Measurements from ENCODE around the gene ACAT2. TPM values are rescaled to one million over a fixed set of nuclear protein-coding genes. Genes with fewer than 3 reads are reported as not detected.
A peak's percentile ranks its signal among the peaks of the same experiment; 100 is the strongest.

ACAT2 gene
- total and polyA plus RNA-seq, 12 donors = 3.4 to 15.3 (median 5.8) TPM

DNA sequence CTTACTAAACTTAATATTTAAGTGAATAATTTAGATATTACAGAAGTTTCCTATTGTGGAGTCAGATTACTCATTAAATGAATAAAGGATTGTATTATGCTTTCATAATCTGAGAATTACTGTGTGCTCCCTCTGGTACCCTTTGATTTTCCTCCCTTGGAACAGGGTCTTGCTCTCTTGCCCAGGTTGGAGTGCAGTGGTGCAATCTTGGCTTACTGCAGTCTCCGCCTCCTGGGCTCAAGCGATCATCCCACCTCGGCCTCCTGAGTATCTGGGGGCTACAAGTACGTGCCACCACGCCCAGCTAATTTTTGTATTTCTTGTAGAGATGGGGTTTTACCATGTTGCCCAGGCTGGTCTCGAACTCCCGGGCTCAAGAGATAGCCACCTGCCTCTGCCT, 24.9 kb upstream of the ACAT2 start:
- TF ChIP-seq, protein P1, sequence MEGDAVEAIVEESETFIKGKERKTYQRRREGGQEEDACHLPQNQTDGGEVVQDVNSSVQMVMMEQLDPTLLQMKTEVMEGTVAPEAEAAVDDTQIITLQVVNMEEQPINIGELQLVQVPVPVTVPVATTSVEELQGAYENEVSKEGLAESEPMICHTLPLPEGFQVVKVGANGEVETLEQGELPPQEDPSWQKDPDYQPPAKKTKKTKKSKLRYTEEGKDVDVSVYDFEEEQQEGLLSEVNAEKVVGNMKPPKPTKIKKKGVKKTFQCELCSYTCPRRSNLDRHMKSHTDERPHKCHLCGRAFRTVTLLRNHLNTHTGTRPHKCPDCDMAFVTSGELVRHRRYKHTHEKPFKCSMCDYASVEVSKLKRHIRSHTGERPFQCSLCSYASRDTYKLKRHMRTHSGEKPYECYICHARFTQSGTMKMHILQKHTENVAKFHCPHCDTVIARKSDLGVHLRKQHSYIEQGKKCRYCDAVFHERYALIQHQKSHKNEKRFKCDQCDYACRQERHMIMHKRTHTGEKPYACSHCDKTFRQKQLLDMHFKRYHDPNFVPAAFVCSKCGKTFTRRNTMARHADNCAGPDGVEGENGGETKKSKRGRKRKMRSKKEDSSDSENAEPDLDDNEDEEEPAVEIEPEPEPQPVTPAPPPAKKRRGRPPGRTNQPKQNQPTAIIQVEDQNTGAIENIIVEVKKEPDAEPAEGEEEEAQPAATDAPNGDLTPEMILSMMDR (IDR thresholded peaks at IDR 0.05) = no peak
- 88 to 93% methylated on average over 7 of the region's 7 CpGs for WGBS, 2 donors
- no peak for ATAC-seq
- intact Hi-C loops (cut with DNase I) = loop anchor here in 1 of 10 donors (10.0 kb wide), 1 partner anchor 48 kb away; the partner anchor contains the start of gene TCP1
- H3K4me3 ChIP-seq = no peak overlapping the region
- H3K4me1 ChIP-seq = peaks cover 0 to 77% (median 46%) of the 10 kb centered on the region in 9 donors
- no peaks in the 10 kb centered on the region for H3K27me3 ChIP-seq
- no peak overlapping the region for H3K27ac ChIP-seq
- no peaks in the 10 kb centered on the region for H3K9me3 ChIP-seq
- H3K36me3 ChIP-seq = peaks cover 0 to 65% (median 18%) of the 10 kb centered on the region in 9 donors
- no peak for DNase-seq

DNA sequence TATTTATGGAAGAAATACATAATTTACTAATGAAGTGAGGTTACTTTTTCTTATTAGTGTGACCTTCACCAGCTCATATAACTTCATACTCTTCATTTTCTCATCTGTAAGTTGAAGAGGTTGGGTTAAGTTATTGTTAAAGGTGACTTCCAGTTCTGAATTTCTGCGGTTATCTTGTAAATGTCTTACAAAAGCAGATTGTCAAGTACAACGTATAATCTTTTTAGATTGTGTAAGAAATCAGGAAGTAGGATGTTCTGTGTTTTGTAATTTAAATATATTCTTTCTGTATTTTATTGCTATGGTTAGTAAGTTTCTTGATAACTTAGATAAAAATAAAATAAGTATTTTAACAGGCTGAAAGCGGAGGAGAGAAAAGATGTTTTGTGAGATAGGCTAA, 22.5 kb upstream of the ACAT2 start:
- TF ChIP-seq, protein P1 (IDR thresholded peaks at IDR 0.05) = no peak
- H3K9me3 ChIP-seq = no peaks in the 10 kb centered on the region
- no peak for DNase-seq
- peaks cover 0 to 60% (median 30%) of the 10 kb centered on the region in 9 donors for H3K4me1 ChIP-seq
- peaks cover 0 to 84% (median 42%) of the 10 kb centered on the region in 9 donors for H3K36me3 ChIP-seq
- peak overlapping the region in 1 of 10 donors; percentile 45 for H3K27ac ChIP-seq
- H3K27me3 ChIP-seq = no peaks in the 10 kb centered on the region
- H3K4me3 ChIP-seq = no peak overlapping the region
- ATAC-seq = no peak
- whole genome bisulfite sequencing, 2 donors = 58 to 72% methylated on average over 3 of the region's 3 CpGs
- intact Hi-C loops (cut with DNase I) = loop anchor here in 1 of 10 donors (10.0 kb wide), 1 partner anchor 45 kb away; the partner anchor contains the start of gene TCP1

DNA sequence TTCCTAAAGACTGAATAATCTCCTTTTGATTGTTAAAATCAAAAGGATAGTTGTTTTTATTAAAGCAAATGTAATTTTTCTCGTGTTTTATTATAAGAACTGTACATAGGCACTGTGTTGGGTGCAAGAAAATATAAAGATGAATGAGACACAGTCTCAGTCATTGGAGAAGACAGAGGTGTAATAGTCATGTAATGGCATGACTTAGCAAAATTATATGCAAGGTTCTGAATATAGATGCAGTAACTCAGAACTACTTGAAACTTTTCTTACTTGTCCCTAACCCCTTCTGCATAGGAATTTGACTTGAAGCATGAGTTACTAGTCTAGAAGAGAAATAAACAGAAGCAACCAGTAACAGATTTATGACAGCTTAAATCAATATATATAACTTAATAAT, 19.7 kb upstream of the ACAT2 start:
- Histone ChIP-seq H3K4me1 (peaks cover 0 to 47% (median 22%) of the 10 kb centered on the region in 9 donors), H3K27ac (no peak overlapping the region), H3K4me3 (no peak overlapping the region), H3K9me3 (no peaks in the 10 kb centered on the region), H3K27me3 (no peaks in the 10 kb centered on the region), H3K36me3 (peaks cover 0 to 100% (median 66%) of the 10 kb centered on the region in 9 donors)
- TF ChIP-seq, protein P1 (IDR thresholded peaks at IDR 0.05) = no peak
- ATAC-seq (no peak), DNase-seq (no peak)
- intact Hi-C loops (cut with DNase I) = loop anchor here in 1 of 10 donors (5.0 kb wide), 1 partner anchor 45 kb away; the partner anchor contains the start of gene TCP1
- 81 to 85% methylated on average over 1 of the region's 1 CpG for WGBS, 2 donors

DNA sequence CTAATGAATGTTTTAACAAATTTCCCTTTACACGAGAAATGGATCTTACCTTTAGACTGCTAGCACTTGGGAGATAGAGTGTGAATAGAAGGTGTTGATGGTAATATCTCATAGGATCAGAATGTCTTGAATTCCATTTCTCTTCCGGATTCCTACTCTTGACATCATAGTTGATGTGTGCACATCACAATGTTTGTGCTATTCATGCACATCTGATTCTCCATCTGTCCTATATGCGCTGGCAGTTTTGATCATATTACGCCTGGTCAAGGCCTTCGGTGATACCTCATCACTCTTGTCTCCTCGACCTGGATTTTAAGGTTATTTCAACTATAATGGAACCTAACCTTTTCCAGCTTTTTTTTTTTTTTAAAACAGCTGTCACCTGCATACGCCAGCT, 16.8 kb upstream of the ACAT2 start:
- intact Hi-C loops (cut with DNase I) = no loop called here
- no peak overlapping the region for H3K4me3 ChIP-seq
- TF ChIP-seq, protein P1 (IDR thresholded peaks at IDR 0.05) = no peak
- H3K9me3 ChIP-seq = no peaks in the 10 kb centered on the region
- no peak for DNase-seq
- no peaks in the 10 kb centered on the region for H3K27me3 ChIP-seq
- H3K36me3 ChIP-seq = peaks cover 0 to 100% (median 91%) of the 10 kb centered on the region in 9 donors
- WGBS, 2 donors = 76 to 79% methylated on average over 7 of the region's 7 CpGs
- no peak for ATAC-seq
- peaks cover 0 to 24% (median 16%) of the 10 kb centered on the region in 9 donors for H3K4me1 ChIP-seq
- H3K27ac ChIP-seq = peak overlapping the region in 1 of 10 donors; percentile 0

All from heart right ventricle (tissue), 16 donors.